HepG2 (cell line): Measurements from ENCODE around the gene OR52I2. TPM values are rescaled to one million over a fixed set of nuclear protein-coding genes. Genes with fewer than 3 reads are reported as not detected.

Source experiments
- ATAC-seq: fragments of 200-7000 bp; cut with Tn5 transposase; 3 replicates; pipeline ENCODE4 v1.9.1; 2020; ENCODE audit warnings: mild to moderate bottlenecking, moderate library complexity
- Bru-seq: library from RNA; stranded (reverse); fragments of 400-500 nt; gene quantifications from one replicate; lab custom pipeline; 2021; lab: Mats Ljungman, UMichigan
- BruChase-seq, 2 experiments: library from RNA; stranded (reverse); fragments of 400-500 nt; gene quantifications; one replicate each; lab custom pipeline; 2021; lab: Mats Ljungman, UMichigan
- BruUV-seq: library from RNA; stranded (reverse); fragments of 400-500 nt; replicated peaks from 2 replicates; lab custom pipeline; 2021; lab: Mats Ljungman, UMichigan
- CTCF ChIA-PET: fragments of 300-600 bp; formaldehyde crosslinking; extraction: SDS; loops from one replicate; lab custom pipeline; 2021; ENCODE audit warnings: low total read pairs, inconsistent platforms, low intra/inter-chr PET ratio; lab: Yijun Ruan, JAX
- POLR2A ChIA-PET: fragments of 350-600 bp; sonication (Branson Sonifier 250); formaldehyde crosslinking; loops from one replicate; lab custom pipeline; 2020; ENCODE audit warnings: antibody characterized with exemption, inconsistent platforms; lab: Yijun Ruan, JAX
- DNase-seq: peaks from one replicate; pipeline ENCODE4 v3.0.0-alpha.2; 2015; ENCODE audit warnings: low spot score
- FAIRE-seq: peaks from 3 replicates; lab custom pipeline; 2011; peaks lifted over from hg19 to GRCh38; lab: Jason Lieb, UNC
- H2AFZ ChIP-seq: one replicate; pipeline ENCODE4 v1.6.1; 2011; ENCODE audit warnings: low read length, inconsistent platforms
- H3K27ac ChIP-seq: fragments of 300-600 bp; 3 replicates; pipeline ENCODE4 v1.8.0; 2011; ENCODE audit warnings: mixed run types, mild to moderate bottlenecking, mixed read lengths, low read length, inconsistent platforms; ENCODE audit not compliant: insufficient read depth; ENCODE audit errors: extremely low read length
- H3K27me3 ChIP-seq, 2 experiments: fragments of 200-600 bp in 1 of 2; 2 replicates in 1 of 2; 3 replicates in 1 of 2; pipeline versions ENCODE4 v1.6.0 to v1.8.0; 2011; ENCODE audit warnings: low read length in 2 of 2, mild to moderate bottlenecking in 2 of 2, moderate library complexity in 2 of 2, inconsistent platforms in 1 of 2; ENCODE audit not compliant: insufficient read depth in 2 of 2, control insufficient read depth in 1 of 2
- H3K36me3 ChIP-seq, 2 experiments: fragments of 200-600 bp in 1 of 2; replicated peaks in 1 of 2; 2 replicates in 1 of 2; 3 replicates in 1 of 2; pipeline versions ENCODE4 v1.5.1 to v1.8.0; 2011; ENCODE audit warnings: low read length in 2 of 2, inconsistent platforms in 1 of 2; ENCODE audit not compliant: insufficient read depth in 2 of 2, control insufficient read depth in 1 of 2
- H3K4me1 ChIP-seq: 2 replicates; pipeline ENCODE4 v1.5.1; 2012; ENCODE audit warnings: low read length, inconsistent platforms; ENCODE audit not compliant: insufficient read depth
- H3K4me2 ChIP-seq: 2 replicates; pipeline ENCODE4 v1.6.0; 2011; ENCODE audit warnings: low read depth, low read length, inconsistent platforms
- H3K4me3 ChIP-seq, 3 experiments: fragments of 200-600 bp in 1 of 3; sonication (generic), shearing (Covaris generic) in 1 of 3; replicated peaks in 1 of 3; 2 replicates each; pipeline ENCODE4 v1.5.1; 2011 to 2016; ENCODE audit warnings: low read length in 3 of 3, inconsistent platforms in 2 of 3, low read depth in 2 of 3, mild to moderate bottlenecking in 2 of 3, control low read depth in 1 of 3, mixed read lengths in 1 of 3; ENCODE audit not compliant: insufficient read depth in 1 of 3
- H3K79me2 ChIP-seq: one replicate; pipeline ENCODE4 v1.6.1; 2011; ENCODE audit warnings: low read length, inconsistent platforms; ENCODE audit not compliant: insufficient read depth
- H3K9ac ChIP-seq: 2 replicates; pipeline ENCODE4 v1.6.0; 2011; ENCODE audit warnings: mild to moderate bottlenecking, low read depth, low read length, inconsistent platforms; ENCODE audit not compliant: insufficient read depth
- H3K9me3 ChIP-seq: 2 replicates; pipeline ENCODE4 v1.5.1; 2012; ENCODE audit warnings: mild to moderate bottlenecking, low read length
- H4K20me1 ChIP-seq: 2 replicates; pipeline ENCODE4 v1.6.0; 2011; ENCODE audit warnings: inconsistent platforms, mild to moderate bottlenecking, low read length, moderate library complexity; ENCODE audit not compliant: insufficient read depth
- CREB1 ChIP-seq, 2 experiments: fragments of 450-650 bp in 1 of 2; IDR thresholded peaks; 2 replicates each; pipeline ENCODE4 v1.6.1; 2016 to 2017; ENCODE audit warnings: control low read depth in 1 of 2, mild to moderate bottlenecking in 1 of 2, missing compliant biosample characterization in 1 of 2, missing genetic modification characterization in 1 of 2
- HOXD1 ChIP-seq: sonication (generic); formaldehyde crosslinking; IDR thresholded peaks from 2 replicates; pipeline ENCODE4 v1.5.0; 2020; ENCODE audit warnings: missing genetic modification reagents
- MIER2 ChIP-seq: IDR thresholded peaks from 2 replicates; pipeline ENCODE4 v1.6.1; 2016; ENCODE audit warnings: missing biosample characterization, missing genetic modification reagents
- NFATC3 ChIP-seq: sonication (generic); formaldehyde crosslinking; IDR thresholded peaks from 2 replicates; pipeline ENCODE4 v1.5.1; 2020; ENCODE audit warnings: mild to moderate bottlenecking, missing genetic modification reagents
- NR2F1 ChIP-seq, 2 experiments: fragments of 450-650 bp in 1 of 2; formaldehyde crosslinking in 1 of 2; IDR thresholded peaks; 2 replicates each; pipeline versions ENCODE4 v1.5.0 to v1.6.1; 2016 to 2020; ENCODE audit warnings: mild to moderate bottlenecking in 1 of 2, missing compliant biosample characterization in 1 of 2, missing genetic modification reagents in 1 of 2, moderate library complexity in 1 of 2
- NRL ChIP-seq: sonication (generic); formaldehyde crosslinking; IDR thresholded peaks from 2 replicates; pipeline ENCODE4 v1.5.0; 2020; ENCODE audit warnings: missing genetic modification reagents, mild to moderate bottlenecking, moderate library complexity, borderline replicate concordance
- PHF5A ChIP-seq: IDR thresholded peaks from one replicate; pipeline ENCODE4 v1.6.1; 2018; ENCODE audit warnings: low read depth, missing genetic modification reagents; ENCODE audit not compliant: unreplicated experiment
- PHF8 ChIP-seq: sonication (generic); formaldehyde crosslinking; IDR thresholded peaks from 2 replicates; pipeline ENCODE4 v1.5.0; 2020; ENCODE audit warnings: missing genetic modification reagents
- ZNF784 ChIP-seq: sonication (generic); formaldehyde crosslinking; IDR thresholded peaks from 2 replicates; pipeline ENCODE4 v1.5.1; 2020; ENCODE audit warnings: missing genetic modification reagents, mild to moderate bottlenecking, borderline replicate concordance
- in situ Hi-C: cut with HindIII; loops from 2 replicates; pipeline ENCODE4 v1.10.0; 2017; ENCODE audit warnings: low pct_unique_long_range_greater_than_20kb; ENCODE audit not compliant: extremely low pct_ligation_motif_present
- intact Hi-C: fragments of 100-400 bp; cut with micrococcal nuclease; formaldehyde crosslinking; loops from one replicate; pipeline ENCODE4 v1.10.0; 2022; ENCODE audit not compliant: unreplicated experiment
- long read RNA-seq, 2 experiments: library from RNA in 1 of 2; library from polyadenylated mRNA in 1 of 2; stranded (forward) in 1 of 2; unstranded in 1 of 2; transcript quantifications; one replicate each; pipeline ENCODE4 v2.0.0, GENCODE V29; 2019 to 2022
- polyA minus RNA-seq, 3 experiments: library from RNA; depleted of rRNA, polyadenylated mRNA; stranded (reverse); fragments of >200 nt; gene quantifications; 2 replicates each; pipeline ENCODE4 v1.2.3, GENCODE V29; 2011; ENCODE audit warnings: low replicate concordance in 1 of 3
- polyA plus RNA-seq, 8 experiments: library from polyadenylated mRNA; depleted of rRNA in 3 of 8; stranded (reverse) in 7 of 8; unstranded in 1 of 8; fragments of >200 nt; fragmentation: Illumina TruSeq in 4 of 8; extraction: Trizol in 4 of 8; gene quantifications; 2 replicates each; pipeline versions ENCODE4 v1.2.1 to v1.2.3, GENCODE V29; 2011 to 2016; ENCODE audit warnings: low read depth in 4 of 8, missing spikeins in 1 of 8, mixed read lengths in 1 of 8; ENCODE audit not compliant: insufficient read depth in 1 of 8
- total RNA-seq, 5 experiments: library from RNA; depleted of rRNA; stranded (reverse); fragments of >200 nt; fragmentation: Illumina TruSeq; extraction: Trizol; gene quantifications; 2 replicates each; pipeline ENCODE4 v1.2.3, GENCODE V29; 2016; ENCODE audit warnings: low read depth in 1 of 5
- TF ChIP-seq, protein P1 (sequence below): sonication (generic); formaldehyde crosslinking; IDR thresholded peaks from 2 replicates; pipeline ENCODE4 v1.5.0; 2020; ENCODE audit warnings: mild to moderate bottlenecking, missing genetic modification reagents, borderline replicate concordance
- TF ChIP-seq, protein P2 (sequence below): IDR thresholded peaks from 2 replicates; pipeline ENCODE4 v1.6.1; 2018; ENCODE audit warnings: missing genetic modification reagents

Gene OR52I2
- not detected in 2 replicates for total RNA-seq (2016; rRNA removed; fragmentation: Illumina TruSeq; extraction: Trizol)
- total RNA-seq (2016; cell fraction: cytosol; rRNA removed; fragmentation: Illumina TruSeq; extraction: Trizol; ENCODE audit: low read depth) = not detected in 2 replicates
- total RNA-seq (2016; cell fraction: insoluble cytoplasmic fraction; rRNA removed; fragmentation: Illumina TruSeq; extraction: Trizol) = not detected in 2 replicates
- total RNA-seq (2016; cell fraction: membrane; rRNA removed; fragmentation: Illumina TruSeq; extraction: Trizol) = not detected in 2 replicates
- total RNA-seq (2016; cell fraction: nucleus; rRNA removed; fragmentation: Illumina TruSeq; extraction: Trizol) = not detected in 2 replicates
- not detected in 2 replicates for polyA plus RNA-seq (2011; rRNA removed)
- not detected in 2 replicates for polyA plus RNA-seq (2011; cell fraction: cytosol; rRNA removed)
- polyA plus RNA-seq (2011; cell fraction: nucleus; rRNA removed) = not detected in 2 replicates
- not detected in 2 replicates for polyA plus RNA-seq (2012)
- not detected in 2 replicates for polyA plus RNA-seq (2016; cell fraction: cytosol; fragmentation: Illumina TruSeq; extraction: Trizol; ENCODE audit: low read depth)
- not detected in 2 replicates for polyA plus RNA-seq (2016; cell fraction: insoluble cytoplasmic fraction; fragmentation: Illumina TruSeq; extraction: Trizol; ENCODE audit: low read depth)
- polyA plus RNA-seq (2016; cell fraction: membrane; fragmentation: Illumina TruSeq; extraction: Trizol; ENCODE audit: low read depth) = not detected in 2 replicates
- not detected in 2 replicates for polyA plus RNA-seq (2016; cell fraction: nucleus; fragmentation: Illumina TruSeq; extraction: Trizol; ENCODE audit: insufficient read depth, low read depth)
- polyA minus RNA-seq (2011; rRNA and poly(A)+ RNA removed; ENCODE audit: low replicate concordance) = not detected in 2 replicates
- polyA minus RNA-seq (2011; cell fraction: cytosol; rRNA and poly(A)+ RNA removed) = not detected in 2 replicates
- polyA minus RNA-seq (2011; cell fraction: nucleus; rRNA and poly(A)+ RNA removed) = not detected in 2 replicates
- not detected for Bru-seq, nascent RNA
- not detected for BruChase-seq, experiment 1, labeled RNA remaining after a 6-hour chase
- BruChase-seq, experiment 2, labeled RNA remaining after a 2-hour chase = not detected
- long read RNA-seq, experiment 1 = 0 reads
- long read RNA-seq, experiment 2 = 0 reads

GRCh38 chr11:4581443-4581842 lies at the start of gene OR52I2:
Gene OR52I2 (plus strand): TSS chr11:4581743.
- no peak within 1 kb of the TSS for H3K4me3 ChIP-seq
- ATAC-seq (no peak), DNase-seq (no peak), FAIRE-seq (no peak)
- no peak within 1 kb of the TSS for H3K9ac ChIP-seq
- no peaks in the 10 kb centered on the region for H3K79me2 ChIP-seq
- H3K9me3 ChIP-seq = no peaks in the 10 kb centered on the region
- H3K27ac ChIP-seq = no peak within 1 kb of the TSS
- no peaks in the 10 kb centered on the region for H3K4me1 ChIP-seq
- H4K20me1 ChIP-seq = no peaks in the 10 kb centered on the region
- intact Hi-C loops = no loop called here
- no peaks in the 10 kb centered on the region for H3K36me3 ChIP-seq
- in situ Hi-C loops = no loop called here
- CTCF ChIA-PET = no interaction called here
- no peak within 1 kb of the TSS for H3K4me2 ChIP-seq
- no peak within 1 kb of the TSS for H2AFZ ChIP-seq
- POLR2A ChIA-PET = no interaction called here
- peaks cover 0 to 15% of the 10 kb centered on the region in 2 experiments; a peak in 2 of 5 replicates for H3K27me3 ChIP-seq
- BruUV-seq = no TSS peak
- TF ChIP-seq, protein P1, sequence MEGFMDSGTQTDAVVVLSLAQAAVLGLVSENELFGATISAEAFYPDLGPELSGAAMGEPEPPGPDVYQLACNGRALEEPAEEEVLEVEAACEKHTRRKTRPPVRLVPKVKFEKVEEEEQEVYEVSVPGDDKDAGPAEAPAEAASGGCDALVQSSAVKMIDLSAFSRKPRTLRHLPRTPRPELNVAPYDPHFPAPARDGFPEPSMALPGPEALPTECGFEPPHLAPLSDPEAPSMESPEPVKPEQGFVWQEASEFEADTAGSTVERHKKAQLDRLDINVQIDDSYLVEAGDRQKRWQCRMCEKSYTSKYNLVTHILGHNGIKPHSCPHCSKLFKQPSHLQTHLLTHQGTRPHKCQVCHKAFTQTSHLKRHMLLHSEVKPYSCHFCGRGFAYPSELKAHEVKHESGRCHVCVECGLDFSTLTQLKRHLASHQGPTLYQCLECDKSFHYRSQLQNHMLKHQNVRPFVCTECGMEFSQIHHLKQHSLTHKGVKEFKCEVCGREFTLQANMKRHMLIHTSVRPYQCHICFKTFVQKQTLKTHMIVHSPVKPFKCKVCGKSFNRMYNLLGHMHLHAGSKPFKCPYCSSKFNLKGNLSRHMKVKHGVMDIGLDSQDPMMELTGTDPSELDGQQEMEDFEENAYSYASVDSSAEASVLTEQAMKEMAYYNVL (CRISPR knock-in tag) = no peak
- TF ChIP-seq ZNF784 (CRISPR knock-in tag) (no peak), PHF8 (CRISPR knock-in tag) (no peak), PHF5A (no peak), NFATC3 (CRISPR knock-in tag) (no peak), CREB1 (IDR thresholded peaks at IDR 0.05) (no peak), CREB1 (CRISPR knock-in tag; IDR thresholded peaks at IDR 0.05) (no peak), NRL (no peak), NR2F1 (CRISPR knock-in tag; IDR thresholded peaks at IDR 0.05) (no peak), MIER2 (no peak), HOXD1 (CRISPR knock-in tag) (no peak)
- TF ChIP-seq, protein P2, sequence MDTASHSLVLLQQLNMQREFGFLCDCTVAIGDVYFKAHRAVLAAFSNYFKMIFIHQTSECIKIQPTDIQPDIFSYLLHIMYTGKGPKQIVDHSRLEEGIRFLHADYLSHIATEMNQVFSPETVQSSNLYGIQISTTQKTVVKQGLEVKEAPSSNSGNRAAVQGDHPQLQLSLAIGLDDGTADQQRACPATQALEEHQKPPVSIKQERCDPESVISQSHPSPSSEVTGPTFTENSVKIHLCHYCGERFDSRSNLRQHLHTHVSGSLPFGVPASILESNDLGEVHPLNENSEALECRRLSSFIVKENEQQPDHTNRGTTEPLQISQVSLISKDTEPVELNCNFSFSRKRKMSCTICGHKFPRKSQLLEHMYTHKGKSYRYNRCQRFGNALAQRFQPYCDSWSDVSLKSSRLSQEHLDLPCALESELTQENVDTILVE = no peak
